ENCODE measurements around the gene STK32B.

The STK32B gene

GRCh38 chr4:5125321-5125720 is 74.0 kb downstream of the STK32B start:
- no peak for DNase-seq (ENCODE audit: low read depth)

DNA sequence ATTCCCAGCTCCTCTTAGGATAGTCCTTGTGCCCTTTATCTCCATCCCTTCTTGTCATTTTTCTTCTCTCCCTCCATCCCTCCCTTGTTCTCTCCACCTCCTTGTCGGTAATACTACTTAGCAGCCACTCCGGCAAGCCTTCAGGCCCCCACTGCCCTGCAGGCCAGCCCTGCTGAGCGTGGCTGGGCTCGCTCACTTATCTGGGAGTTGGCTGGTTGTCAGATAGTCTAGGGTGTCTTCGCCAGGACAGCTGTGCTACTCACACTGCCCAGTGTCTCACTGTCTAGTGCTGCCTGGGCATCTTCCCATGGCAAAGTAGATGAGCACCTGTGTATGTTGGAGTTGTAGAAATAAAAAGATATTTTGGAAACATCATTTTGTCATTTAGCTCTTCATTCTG is 75.0 kb downstream of the STK32B start:
- no peak for DNase-seq (ENCODE audit: low read depth)

- no peak for DNase-seq (ENCODE audit: low read depth)
Observed at GRCh38 chr4:5126857-5127256, 75.6 kb downstream of the STK32B start.

DNA sequence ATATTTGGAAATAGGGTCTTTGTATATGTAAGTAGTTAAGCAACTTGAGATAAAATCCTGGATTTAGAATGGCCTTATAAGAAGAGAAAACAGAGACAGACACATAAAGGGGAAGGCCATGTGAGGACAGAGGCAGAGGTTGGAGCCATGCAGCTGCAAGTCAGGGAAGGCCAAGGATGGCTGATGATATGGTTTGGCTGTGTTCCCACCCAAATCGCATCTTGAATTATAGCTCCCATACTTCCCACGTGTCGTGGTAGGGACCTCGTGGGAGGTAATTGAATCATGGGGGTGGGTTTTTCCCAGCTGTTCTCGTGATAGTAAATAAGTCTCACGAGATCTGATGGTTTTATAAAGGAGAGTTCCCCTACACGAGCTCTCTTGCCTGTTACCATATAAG is 76.3 kb downstream of the STK32B start:
- DNase-seq (ENCODE audit: low read depth), result no peak

- DNase-seq (ENCODE audit: low read depth), result no peak
Observed at GRCh38 chr4:5128569-5128968, 77.3 kb downstream of the STK32B start.

DNA sequence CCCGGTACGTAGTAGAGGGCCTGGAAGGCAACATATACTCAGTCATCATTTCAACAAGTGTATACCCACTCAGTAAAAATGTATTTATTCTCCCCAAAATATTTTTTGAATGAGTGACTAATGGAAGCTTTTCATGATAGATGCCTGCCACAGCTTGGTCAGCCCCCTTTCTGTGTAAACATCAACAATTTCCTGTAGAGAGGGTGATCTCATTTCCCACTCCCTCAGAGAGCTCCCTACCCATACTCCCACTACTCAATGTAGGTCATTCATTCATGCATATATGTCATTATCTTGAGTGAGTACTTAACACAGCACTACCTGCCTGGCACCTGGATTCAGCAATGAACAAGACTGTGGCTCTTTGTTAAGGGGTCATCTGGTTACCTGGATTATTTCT is 81.9 kb downstream of the STK32B start:
- no peak for DNase-seq (ENCODE audit: low read depth)

DNA sequence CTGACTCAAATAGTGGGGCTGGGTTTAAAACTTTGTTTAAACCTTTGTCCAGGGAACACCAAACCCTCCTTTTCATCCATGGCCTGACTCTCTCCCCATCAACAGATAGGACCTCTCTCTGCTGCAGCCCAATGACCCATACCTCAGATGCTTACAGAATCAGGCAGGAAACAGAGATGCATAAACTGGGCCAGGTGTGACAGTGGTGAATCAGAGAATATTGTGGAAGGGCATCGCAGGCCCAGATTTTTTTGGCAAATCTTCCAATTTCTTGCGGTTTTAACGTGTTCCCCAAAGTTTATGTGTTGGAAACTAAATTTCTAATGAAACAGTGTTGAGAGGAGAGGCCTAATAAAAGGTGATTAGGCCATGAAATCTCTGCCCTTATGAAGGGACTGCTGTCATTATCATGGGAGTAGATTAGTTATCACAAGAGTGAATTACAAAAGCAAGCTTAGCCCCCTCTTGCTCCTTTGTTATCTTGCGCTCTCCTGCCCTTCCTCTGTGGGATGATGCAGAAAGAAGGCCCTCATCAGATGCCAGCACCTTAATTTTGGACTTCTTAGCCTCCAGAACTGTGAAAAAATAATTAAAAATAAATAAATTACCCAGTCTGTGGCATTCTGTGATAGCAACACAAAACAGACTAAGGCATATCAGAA is 82.8 kb downstream of the STK32B start:
- DNase-seq (ENCODE audit: low read depth), result no peak

- no peak for DNase-seq (ENCODE audit: low read depth)
Observed at GRCh38 chr4:5134620-5135019, 83.3 kb downstream of the STK32B start.

GRCh38 chr4:5137226-5137625 is 85.9 kb downstream of the STK32B start:
- DNase-seq (ENCODE audit: low read depth), result no peak

DNA sequence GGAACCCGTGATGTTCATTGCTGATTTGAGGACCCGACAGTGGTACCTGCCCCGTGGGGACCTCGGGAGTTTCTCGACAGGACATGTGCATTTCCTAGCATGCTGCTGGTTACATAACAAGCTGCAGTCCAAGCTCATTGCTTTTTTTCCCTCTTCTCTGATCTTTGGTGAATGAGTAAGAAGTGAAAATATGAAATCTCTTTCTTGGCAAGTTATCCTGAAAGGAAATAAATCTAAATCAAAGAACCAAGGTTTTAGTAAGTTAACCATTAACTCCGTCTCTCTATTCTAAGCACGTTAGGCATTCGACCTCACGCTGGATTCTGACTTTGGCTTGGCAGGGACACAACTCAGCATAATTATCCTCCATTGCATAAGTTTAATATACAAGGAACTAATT is 86.6 kb downstream of the STK32B start:
- DNase-seq (ENCODE audit: low read depth), result no peak

DNA sequence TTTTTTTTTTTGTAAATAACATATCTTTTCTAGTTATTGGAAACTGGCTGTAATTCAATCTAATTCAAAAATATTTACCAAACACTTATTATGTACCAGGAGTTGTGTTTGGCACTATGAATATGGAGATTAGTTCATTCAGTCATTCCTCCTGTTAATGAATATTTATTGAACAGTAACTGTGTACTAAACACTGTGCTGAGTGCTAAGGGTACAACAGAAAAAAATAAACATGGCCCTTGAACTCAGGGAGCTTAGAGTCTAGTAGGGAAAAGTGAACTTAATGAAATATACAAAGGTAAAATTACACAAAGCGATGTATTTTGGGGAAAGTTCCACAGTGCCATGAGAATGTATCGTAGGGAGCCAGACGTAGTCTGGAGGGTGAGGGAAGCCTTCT is 87.1 kb downstream of the STK32B start:
- no peak for DNase-seq (ENCODE audit: low read depth)

- DNase-seq (ENCODE audit: low read depth), result no peak
Observed at GRCh38 chr4:5139141-5139540, 87.9 kb downstream of the STK32B start.

DNA sequence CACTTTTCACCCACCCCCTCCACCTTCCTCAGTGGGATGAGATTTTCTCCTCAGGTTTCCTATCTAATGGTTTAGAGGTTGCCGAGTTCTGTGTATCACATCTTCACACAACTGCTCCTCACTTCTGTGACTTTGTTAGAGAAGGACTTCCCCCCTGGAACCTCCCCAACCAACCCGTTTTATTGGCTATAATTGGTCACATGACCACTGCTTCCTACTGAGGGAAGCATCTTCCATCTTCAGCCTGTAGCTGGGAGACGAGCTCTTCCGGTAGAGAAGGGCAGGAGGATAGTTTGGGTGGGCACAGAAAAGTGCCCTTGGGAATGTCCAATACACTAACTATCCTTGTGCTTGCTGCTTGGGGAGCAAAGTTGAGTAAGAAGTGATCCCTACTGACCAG is 90.5 kb downstream of the STK32B start:
- DNase-seq (ENCODE audit: low read depth), result no peak

- DNase-seq (ENCODE audit: low read depth), result no peak
Observed at GRCh38 chr4:5142726-5143125, 91.4 kb downstream of the STK32B start.

DNA sequence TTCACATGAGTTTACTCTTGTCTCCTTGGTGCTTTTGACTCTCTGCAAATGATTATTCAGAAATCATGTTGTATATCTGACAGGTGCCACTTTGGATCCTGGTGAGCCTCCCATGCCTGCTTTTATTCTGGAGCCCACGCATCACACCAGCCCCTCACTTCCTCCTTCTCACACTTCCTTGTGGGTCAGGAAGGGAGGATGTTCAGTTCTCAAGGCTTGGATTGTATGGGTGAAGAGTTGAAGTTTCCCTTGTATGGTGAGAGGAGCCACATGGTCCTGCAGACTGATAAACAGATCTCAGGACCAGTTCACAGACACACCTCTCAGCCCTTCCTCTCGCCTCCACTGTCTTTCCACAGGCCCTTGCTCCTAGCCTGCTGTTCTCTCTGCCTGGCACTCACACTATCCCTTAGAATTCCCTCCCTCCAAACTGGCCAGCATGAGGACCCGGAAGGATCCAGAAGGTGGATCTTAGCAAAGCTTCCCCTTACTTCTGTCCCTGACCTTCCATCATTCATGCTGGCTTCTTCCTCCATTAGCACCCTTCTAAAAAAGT is 92.1 kb downstream of the STK32B start:
- DNase-seq (ENCODE audit: low read depth), result no peak

DNA sequence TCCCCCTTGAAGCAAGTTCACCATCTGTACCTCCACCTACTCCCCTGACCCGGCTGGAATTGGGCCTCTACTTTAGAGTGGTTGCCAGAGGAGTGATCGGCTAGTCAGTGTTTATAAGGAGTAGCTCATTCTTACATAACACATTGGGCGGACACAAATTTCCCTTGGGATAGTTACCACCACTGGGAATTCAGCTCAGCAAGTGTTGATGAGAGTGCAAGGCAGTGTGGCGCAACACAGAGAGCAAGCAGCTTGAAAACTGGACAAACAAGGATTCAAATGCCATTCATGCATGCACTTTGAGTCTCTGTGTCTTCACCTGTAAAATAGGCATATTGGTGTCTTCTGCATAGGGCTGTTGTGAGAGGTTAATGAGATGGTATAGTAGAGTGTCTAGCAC is 92.7 kb downstream of the STK32B start:
- no peak for DNase-seq (ENCODE audit: low read depth)

DNA sequence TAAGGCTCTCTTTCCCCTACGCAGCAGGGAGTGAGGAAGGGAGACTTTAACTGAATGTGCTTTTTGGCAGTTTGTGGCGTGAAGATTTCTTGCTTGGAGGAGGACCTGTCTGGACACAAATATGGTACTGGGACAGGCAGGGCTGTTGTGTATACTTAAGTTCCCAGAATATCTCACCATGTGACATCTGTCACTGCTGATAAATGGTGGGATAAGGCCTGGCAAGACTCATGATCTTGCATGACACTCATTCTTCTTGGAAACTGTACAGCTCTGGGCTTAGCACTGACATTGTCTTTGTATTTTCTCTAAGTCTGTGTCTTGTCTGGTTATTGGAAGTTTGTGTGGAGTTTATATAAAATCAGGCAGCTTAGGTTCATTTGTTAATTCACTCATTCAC is 93.1 kb downstream of the STK32B start:
- no peak for DNase-seq (ENCODE audit: low read depth)

DNA sequence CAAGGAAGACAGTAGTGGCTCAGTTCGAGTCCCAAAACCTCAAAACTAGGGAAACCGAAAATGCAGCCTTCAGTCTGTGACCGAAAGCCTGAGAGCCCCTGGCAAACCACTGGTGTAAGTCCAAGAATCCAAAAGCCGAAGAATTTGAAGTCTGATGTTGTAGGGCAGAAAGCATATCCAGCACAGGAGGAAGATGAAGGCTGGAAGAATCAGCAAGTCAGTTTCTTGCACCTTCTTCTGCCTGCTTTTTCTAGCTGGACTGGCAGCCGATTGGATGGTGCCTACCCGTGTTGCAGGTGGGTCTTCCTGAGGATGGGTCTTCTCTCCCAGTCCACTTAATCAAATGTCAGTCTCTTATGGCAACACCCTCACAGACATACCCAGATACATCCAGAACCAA is 95.0 kb downstream of the STK32B start:
- DNase-seq (ENCODE audit: low read depth), result no peak

DNA sequence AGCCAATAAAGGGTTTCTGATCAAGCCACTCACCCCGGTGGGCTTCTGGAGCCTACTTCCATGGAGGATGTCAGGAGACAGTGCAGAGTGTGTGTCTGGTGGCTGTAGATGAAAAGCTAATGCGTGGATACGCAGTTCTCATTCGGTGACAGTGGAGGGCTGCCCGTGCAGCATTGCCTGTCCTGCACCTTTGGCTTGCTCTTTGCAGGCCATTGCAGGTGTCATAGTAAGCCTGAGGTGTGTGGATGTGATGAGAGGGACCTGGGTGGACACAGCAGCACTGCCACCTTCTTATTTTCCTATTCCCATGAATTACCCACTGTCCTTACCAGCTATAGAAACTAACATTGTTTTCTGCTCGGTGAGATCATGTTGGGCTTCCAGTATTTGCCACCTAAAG is 101.2 kb downstream of the STK32B start:
- DNase-seq (ENCODE audit: low read depth), result no peak

DNA sequence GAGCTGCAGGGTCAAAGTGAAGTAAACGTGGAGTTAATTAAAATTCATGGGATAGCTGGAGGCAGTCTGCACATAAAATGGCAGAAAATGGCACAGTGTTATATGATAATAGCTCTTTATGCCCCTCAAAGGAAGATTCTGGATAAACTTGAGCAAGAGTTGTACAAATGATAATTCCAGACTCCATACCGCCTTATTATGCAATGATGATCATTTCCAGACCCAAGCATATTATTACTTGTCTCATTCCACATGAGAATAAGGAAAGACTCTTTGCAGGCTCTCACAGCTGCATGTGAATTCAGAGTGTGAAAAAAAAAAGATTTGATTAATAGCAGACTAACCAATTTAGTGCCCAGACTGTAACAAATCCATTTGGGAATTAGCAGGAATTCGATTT is 105.4 kb downstream of the STK32B start:
- no peak for DNase-seq (ENCODE audit: low read depth)

DNA sequence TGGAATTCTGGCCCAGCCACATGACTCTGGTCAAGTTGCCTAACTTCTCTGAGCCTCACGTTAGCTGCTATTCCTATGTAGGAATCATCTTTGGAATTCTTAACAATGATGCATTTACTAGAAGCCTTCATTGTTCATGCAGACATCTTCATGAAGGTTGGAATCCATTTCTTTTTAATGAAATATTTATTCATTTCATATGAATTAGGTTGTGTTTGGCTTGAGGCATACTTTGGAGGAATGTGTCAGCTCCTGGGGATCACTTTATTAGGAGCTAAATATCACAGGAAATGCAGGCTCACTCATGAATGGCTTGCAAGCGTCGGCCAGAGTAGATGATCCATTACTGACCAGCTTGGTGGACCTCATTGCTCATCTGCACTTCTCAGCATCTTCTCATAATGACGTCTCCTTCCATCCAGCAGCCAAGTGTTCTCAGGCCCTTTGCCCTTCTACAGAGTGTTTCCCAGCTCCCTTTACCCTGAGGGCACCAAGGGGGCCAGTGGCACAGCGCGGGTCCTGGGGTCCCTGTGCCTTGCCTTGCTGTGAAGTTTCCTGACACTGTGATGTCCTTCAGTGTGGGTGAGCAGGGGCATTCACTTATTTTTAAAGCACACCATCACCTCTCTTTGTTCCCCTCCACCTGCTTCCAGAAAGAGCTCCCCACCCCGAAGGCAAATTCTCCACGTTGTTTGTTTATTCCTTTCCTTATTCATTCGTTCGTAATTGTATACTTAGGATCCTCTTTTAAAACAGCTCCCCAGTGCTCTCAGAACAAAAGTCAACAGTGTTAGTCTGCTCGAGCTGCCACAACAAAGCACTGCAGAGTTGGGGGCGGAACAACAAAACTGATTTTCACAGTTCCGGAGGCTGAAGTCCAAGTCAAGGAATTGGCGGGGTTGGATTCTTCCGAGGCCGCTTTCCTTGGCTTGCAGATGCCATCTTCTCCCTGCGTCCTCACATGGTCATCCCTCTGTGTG is 106.8 kb downstream of the STK32B start:
- DNase-seq (ENCODE audit: low read depth), result no peak

- no peak for DNase-seq (ENCODE audit: low read depth)
Observed at GRCh38 chr4:5158825-5159224, 107.5 kb downstream of the STK32B start.

DNA sequence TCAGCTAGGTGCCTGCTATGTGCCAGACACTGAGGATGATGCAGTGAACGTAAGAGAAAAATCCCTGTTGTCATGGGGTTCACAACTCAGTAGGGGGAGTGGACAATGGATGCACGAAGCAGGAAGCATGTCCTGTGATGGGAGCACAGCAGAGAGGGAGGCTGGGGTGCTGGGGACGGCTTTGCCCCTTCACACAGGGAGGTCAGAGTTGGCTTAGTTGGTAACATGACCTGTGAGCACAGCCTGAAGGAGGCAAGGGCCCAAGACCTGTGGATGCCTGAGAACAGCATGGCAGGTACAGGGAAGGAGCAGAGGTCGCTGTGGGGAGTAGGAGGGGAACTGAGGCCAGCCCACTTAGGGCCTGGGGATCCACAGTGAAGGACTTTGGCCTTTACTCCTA is 109.4 kb downstream of the STK32B start:
- DNase-seq (ENCODE audit: low read depth), result no peak
